Measurements from ENCODE around the gene PLIN5.

Gene PLIN5

GRCh38 chr19:4554717-4555116 lies 19.7 kb upstream of the PLIN5 start:
- Mint-ChIP-seq H3K4me3 (no peak overlapping the region), H3K27me3 (ENCODE audit: low read depth, poor library complexity) (peaks cover 11% of the 10 kb centered on the region), H3K9me3 (no peaks in the 10 kb centered on the region), H3K27ac (peak overlapping the region; percentile 29), H3K36me3 (ENCODE audit: low read depth) (peaks cover 46% of the 10 kb centered on the region), H3K4me1 (no peaks in the 10 kb centered on the region)
- DNase-seq: no peak
- TF ChIP-seq, protein P1, sequence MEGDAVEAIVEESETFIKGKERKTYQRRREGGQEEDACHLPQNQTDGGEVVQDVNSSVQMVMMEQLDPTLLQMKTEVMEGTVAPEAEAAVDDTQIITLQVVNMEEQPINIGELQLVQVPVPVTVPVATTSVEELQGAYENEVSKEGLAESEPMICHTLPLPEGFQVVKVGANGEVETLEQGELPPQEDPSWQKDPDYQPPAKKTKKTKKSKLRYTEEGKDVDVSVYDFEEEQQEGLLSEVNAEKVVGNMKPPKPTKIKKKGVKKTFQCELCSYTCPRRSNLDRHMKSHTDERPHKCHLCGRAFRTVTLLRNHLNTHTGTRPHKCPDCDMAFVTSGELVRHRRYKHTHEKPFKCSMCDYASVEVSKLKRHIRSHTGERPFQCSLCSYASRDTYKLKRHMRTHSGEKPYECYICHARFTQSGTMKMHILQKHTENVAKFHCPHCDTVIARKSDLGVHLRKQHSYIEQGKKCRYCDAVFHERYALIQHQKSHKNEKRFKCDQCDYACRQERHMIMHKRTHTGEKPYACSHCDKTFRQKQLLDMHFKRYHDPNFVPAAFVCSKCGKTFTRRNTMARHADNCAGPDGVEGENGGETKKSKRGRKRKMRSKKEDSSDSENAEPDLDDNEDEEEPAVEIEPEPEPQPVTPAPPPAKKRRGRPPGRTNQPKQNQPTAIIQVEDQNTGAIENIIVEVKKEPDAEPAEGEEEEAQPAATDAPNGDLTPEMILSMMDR (IDR thresholded peaks at IDR 0.05): no peak

- DNase-seq: no peak
- TF ChIP-seq, protein P1 (IDR thresholded peaks at IDR 0.05): no peak
- Mint-ChIP-seq H3K27ac (no peak overlapping the region), H3K4me1 (no peaks in the 10 kb centered on the region), H3K9me3 (no peaks in the 10 kb centered on the region), H3K36me3 (ENCODE audit: low read depth) (peaks cover 52% of the 10 kb centered on the region), H3K4me3 (no peak overlapping the region), H3K27me3 (ENCODE audit: low read depth, poor library complexity) (peaks cover 12% of the 10 kb centered on the region)
Measured at GRCh38 chr19:4553775-4554174, 18.8 kb upstream of the PLIN5 start.

GRCh38 chr19:4553092-4553695 lies 18.2 kb upstream of the PLIN5 start:
- no peaks in the 10 kb centered on the region for H3K9me3 Mint-ChIP-seq
- H3K27ac Mint-ChIP-seq: no peak overlapping the region
- no peaks in the 10 kb centered on the region for H3K4me1 Mint-ChIP-seq
- peaks cover 52% of the 10 kb centered on the region for H3K36me3 Mint-ChIP-seq (ENCODE audit: low read depth)
- TF ChIP-seq, protein P1 (IDR thresholded peaks at IDR 0.05): no peak
- H3K27me3 Mint-ChIP-seq (ENCODE audit: low read depth, poor library complexity): peaks cover 12% of the 10 kb centered on the region
- H3K4me3 Mint-ChIP-seq: no peak overlapping the region
- no peak for DNase-seq

GRCh38 chr19:4552525-4552819 lies 17.4 kb upstream of the PLIN5 start:
- TF ChIP-seq, protein P1 (IDR thresholded peaks at IDR 0.05): no peak

GRCh38 chr19:4550479-4551050 lies 15.5 kb upstream of the PLIN5 start:
- Mint-ChIP-seq H3K27me3 (ENCODE audit: low read depth, poor library complexity) (peaks cover 9% of the 10 kb centered on the region), H3K36me3 (ENCODE audit: low read depth) (peaks cover 48% of the 10 kb centered on the region), H3K4me1 (no peaks in the 10 kb centered on the region), H3K4me3 (no peak overlapping the region), H3K27ac (no peak overlapping the region), H3K9me3 (no peaks in the 10 kb centered on the region)
- TF ChIP-seq, protein P1 (IDR thresholded peaks at IDR 0.05): no peak
- DNase-seq: no peak

More at GRCh38 chr19:4552525-4552819, 17.4 kb upstream of the PLIN5 start:
- Mint-ChIP-seq H3K4me3 (no peak overlapping the region), H3K36me3 (ENCODE audit: low read depth) (peaks cover 52% of the 10 kb centered on the region), H3K9me3 (no peaks in the 10 kb centered on the region), H3K27me3 (ENCODE audit: low read depth, poor library complexity) (peaks cover 12% of the 10 kb centered on the region), H3K27ac (no peak overlapping the region), H3K4me1 (no peaks in the 10 kb centered on the region)
- no peak for DNase-seq

GRCh38 chr19:4550018-4550417 lies 15.0 kb upstream of the PLIN5 start:
- Mint-ChIP-seq H3K27ac (peak overlapping the region; percentile 15), H3K4me1 (no peaks in the 10 kb centered on the region), H3K27me3 (ENCODE audit: low read depth, poor library complexity) (peaks cover 12% of the 10 kb centered on the region), H3K9me3 (no peaks in the 10 kb centered on the region), H3K4me3 (no peak overlapping the region), H3K36me3 (ENCODE audit: low read depth) (peaks cover 50% of the 10 kb centered on the region)
- DNase-seq: no peak
- TF ChIP-seq, protein P1 (IDR thresholded peaks at IDR 0.05): no peak
